ENCODE data around the gene TICAM2. TPM values are rescaled to one million over a fixed set of nuclear protein-coding genes. Genes with fewer than 3 reads are reported as not detected.

Gene TICAM2
- total and polyA plus RNA-seq, 10 of the 15 experiments (the other 5 are each of a cell fraction or from before 2014, with no cell fraction given) = 0.14 to 7.0 (median 2.9) TPM

DNA sequence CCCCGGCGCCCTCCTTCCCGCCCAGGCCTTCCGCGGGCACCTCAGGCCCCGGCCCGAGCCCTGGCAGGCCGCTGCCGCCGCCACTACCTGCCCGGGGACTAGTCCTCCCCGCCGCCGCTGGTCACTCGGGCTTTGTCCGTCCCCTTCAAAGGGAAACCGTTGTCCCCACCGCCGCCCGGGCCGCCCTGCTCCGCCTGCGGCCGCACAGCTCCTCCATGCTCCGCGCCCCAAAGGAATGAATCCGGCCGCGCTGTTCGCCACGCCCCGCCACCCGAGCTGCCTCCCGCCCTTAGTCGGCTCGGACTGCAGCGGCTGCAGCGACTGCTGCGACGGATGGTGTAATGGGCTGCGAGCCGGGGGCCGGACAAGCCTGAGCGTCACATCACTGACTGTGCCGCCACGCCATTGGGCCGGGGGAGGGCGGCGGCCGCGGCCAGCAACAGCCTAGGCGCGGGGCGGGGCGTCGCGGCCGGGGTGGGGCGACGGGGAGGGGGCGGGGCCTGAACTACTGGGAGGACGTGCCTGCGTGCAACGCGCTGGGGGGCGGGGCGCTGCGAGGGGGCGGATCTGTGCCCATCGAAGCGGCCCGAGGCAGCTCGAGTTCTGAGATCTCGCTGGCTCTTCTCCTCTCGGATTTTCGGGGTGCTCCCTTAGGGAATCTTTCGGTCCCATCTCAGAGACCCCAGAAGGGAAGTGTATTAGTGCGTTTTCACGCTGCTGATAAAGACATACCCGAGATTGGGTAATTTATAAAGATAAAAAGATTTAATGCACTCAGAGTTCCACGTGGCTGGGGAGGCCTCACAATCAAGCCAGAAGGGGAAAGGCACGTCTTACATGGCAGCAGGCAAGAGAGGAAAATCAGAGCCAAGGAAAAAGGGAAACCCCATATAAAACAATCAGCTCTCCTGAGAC, 57.6 kb downstream of the TICAM2 start, which contains the start of gene FEM1C (continued):
- TF ChIP-seq ATF7 (IDR thresholded peaks at IDR 0.05; ENCODE audit: low read depth) (peak; percentile 56; the same call in 1 of the 2 replicates), KLF5 (IDR thresholded peaks at IDR 0.05; ENCODE audit: partially characterized antibody) (peak; percentile 87), CEBPB (IDR thresholded peaks at IDR 0.05; ENCODE audit: borderline replicate concordance in 1 of 2, low read depth in 2 of 2, low read length in 2 of 2) (no peak), PBX3 (IDR thresholded peaks at IDR 0.05; ENCODE audit: insufficient replicate concordance, low read depth, low read length) (peak; percentile 28), PAX5 (IDR thresholded peaks at IDR 0.05; ENCODE audit: borderline replicate concordance, low read depth, low read length) (peak; percentile 17; the same call in 1 of the 2 replicates), JUNB (IDR thresholded peaks at IDR 0.05) (no peak), NR2C2 (IDR thresholded peaks at IDR 0.05; ENCODE audit: borderline replicate concordance, control insufficient read depth, insufficient read length, low read depth) (no peak), BCL11A (IDR thresholded peaks at IDR 0.05; ENCODE audit: low read depth, low read length) (no peak), CHD4 (IDR thresholded peaks at IDR 0.05) (no peak), MYC (IDR thresholded peaks at IDR 0.05; ENCODE audit: insufficient read depth, insufficient read length, insufficient replicate concordance, low read length, severe bottlenecking) (peak; percentile 60), ZNF622 (IDR thresholded peaks at IDR 0.05) (no peak), CUX1 (IDR thresholded peaks at IDR 0.05; ENCODE audit: insufficient replicate concordance, low read depth, low read length) (no peak), SP1 (IDR thresholded peaks at IDR 0.05; ENCODE audit: low read depth, low read length) (peak; percentile 29), IKZF1 (conservative IDR thresholded peaks at IDR 0.05) (peak; percentile 68), E4F1 (IDR thresholded peaks at IDR 0.05; ENCODE audit: borderline replicate concordance, partially characterized antibody) (no peak), RB1 (IDR thresholded peaks at IDR 0.05; ENCODE audit: borderline replicate concordance) (peak; percentile 96; the same call in 1 of the 2 replicates), DPF2 (IDR thresholded peaks at IDR 0.05) (peak; percentile 60; the same call in 1 of the 2 replicates), STAT3 (IDR thresholded peaks at IDR 0.05; ENCODE audit: low read depth, low read length) (no peak), POU2F2 (IDR thresholded peaks at IDR 0.05; ENCODE audit: borderline replicate concordance, low read depth, low read length) (peak; percentile 72; the same call in 2 of the 3 replicates)
- TF ChIP-seq, protein P1, sequence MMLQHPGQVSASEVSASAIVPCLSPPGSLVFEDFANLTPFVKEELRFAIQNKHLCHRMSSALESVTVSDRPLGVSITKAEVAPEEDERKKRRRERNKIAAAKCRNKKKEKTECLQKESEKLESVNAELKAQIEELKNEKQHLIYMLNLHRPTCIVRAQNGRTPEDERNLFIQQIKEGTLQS (IDR thresholded peaks at IDR 0.05; ENCODE audit: borderline replicate concordance, extremely low read depth, low read depth, low read length) = no peak

All from GM12878 (cell line).